GM19023 (cell line): Measurements from ENCODE around the gene GLRX5.
A peak's percentile ranks its signal among the peaks of the same experiment; 100 is the strongest.

Source experiments
- ATAC-seq: cut with Tn5 transposase; IDR thresholded peaks from one replicate; pipeline ENCODE4 v1.9.1; 2021; ENCODE audit warnings: mild to moderate bottlenecking, moderate library complexity; ENCODE audit not compliant: unreplicated experiment

The GLRX5 gene

DNA sequence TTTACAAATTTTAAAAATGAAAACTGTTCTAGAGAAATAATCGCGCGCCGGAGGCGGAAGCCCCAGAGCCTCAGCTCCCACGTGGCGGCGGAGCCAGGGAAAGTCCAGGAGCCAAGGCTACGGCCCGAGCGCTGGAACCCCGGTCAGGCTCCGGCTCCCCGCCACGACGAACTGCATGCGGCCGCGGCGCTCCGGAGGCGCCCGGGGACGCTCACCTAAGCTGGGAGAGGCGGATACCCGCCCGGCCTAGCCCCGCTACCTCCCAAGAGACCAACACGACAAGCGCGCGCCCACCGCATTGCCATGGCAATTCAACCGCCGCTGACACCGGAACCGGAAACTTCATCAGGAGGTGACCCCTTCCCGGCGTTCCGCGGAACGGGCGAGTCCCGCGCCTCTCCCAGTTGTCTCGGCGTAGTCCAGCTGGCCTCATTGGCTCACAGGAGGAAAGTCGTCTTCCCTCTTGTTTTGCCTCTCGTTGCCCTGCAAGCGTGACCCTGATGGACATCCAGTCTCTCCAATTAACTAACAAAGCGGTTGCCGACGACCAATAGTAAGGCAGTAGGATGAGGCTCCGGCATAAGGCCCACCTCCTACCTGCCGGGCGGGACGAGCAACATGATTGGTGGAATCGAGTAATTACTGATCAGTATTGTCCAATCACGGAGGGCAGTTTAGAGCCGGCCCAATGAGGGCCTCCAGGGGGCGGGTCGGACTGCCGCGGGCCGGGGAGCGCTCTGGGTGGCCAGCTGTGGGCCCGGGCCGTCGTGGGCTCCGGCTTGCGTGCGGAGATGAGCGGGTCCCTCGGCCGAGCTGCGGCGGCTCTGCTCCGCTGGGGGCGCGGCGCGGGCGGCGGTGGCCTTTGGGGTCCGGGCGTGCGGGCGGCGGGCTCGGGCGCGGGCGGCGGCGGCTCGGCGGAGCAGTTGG lies at the start of gene GLRX5:
Gene GLRX5, plus strand, starts transcription at position 752 of the 927 bp plus-strand sequence. Its CDS starts 40 bp downstream, at position 792.
- ATAC-seq: peak; percentile 95

GRCh38 chr14:95485222-95485819 lies 49.5 kb upstream of the GLRX5 start:
- no peak for ATAC-seq

- ATAC-seq: no peak
Observed at GRCh38 chr14:95486875-95487668, 47.8 kb upstream of the GLRX5 start.

DNA sequence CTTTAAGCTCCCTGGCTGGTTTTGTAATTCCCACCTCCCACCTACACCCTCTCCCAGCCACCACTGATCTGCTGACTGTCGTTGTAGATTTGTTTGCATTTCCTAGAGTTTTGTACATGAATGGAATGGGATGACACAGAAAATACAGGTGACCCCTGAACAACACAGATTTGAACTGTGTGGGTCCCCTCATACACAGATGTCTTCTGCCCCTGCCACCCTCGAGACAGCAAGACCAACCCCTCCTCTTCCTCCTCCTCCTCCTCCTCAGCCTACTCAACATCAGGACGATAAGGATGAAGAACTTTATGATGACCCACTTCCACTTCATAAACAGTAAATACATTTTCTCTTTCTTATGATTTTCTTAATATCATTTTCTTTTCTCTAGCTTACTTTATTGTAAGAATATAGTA lies 47.2 kb upstream of the GLRX5 start:
- ATAC-seq: no peak

GRCh38 chr14:95488376-95489213 lies 46.3 kb upstream of the GLRX5 start:
- no peak for ATAC-seq

GRCh38 chr14:95489214-95490137 lies 45.4 kb upstream of the GLRX5 start:
- ATAC-seq: no peak

DNA sequence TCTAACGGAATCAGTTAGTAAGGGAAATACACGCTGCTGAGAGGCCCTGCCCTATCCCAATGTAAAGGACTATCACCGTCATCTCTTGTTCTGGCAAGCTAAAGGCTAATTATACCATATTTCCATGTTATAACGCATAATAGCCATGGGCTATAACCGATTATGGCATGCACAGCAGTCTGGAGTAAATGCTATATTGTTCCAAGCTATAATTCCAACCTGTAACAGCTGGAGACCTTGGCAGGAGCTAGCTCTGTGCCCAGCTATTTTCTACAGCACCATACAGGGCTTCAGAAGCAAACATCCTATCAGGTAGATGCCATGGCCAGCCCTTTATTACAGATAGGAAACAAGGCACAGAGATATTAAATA lies 44.7 kb upstream of the GLRX5 start:
- no peak for ATAC-seq

DNA sequence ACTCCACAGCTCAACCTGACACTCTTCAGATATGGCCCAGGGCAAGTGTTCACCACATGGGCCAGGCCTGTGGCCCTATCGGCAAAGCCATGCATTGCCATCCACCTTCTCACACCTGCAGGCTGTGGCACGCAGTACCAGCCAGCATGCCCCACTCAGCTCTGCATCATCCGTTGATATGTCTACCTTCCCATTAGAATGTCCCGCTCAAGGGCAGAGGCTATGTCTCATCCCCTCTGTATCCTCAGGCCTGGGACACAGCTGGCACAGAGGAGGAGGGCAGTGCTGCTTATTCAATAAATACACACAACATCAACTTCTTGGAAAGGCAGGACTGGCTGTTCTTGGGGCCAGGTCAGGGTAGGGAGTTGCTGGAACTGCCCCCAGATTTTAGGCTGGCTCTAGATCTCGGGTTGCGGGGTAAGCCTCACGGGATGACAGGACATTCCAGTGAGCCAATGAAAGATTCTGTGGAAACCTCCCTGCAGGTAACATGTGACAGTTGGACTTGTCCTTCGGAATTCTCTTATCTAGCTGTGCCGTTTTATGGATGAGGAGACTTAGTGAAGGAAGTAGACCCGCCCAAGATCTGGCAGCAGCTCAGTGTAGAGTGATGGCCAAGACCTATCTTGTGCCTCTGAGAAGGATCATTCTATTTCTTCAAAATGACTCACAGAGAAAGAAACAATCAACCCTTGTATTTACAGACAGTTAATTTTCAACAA lies 44.0 kb upstream of the GLRX5 start:
- no peak for ATAC-seq

- no peak for ATAC-seq
Observed at GRCh38 chr14:95491936-95492608, 42.8 kb upstream of the GLRX5 start.

DNA sequence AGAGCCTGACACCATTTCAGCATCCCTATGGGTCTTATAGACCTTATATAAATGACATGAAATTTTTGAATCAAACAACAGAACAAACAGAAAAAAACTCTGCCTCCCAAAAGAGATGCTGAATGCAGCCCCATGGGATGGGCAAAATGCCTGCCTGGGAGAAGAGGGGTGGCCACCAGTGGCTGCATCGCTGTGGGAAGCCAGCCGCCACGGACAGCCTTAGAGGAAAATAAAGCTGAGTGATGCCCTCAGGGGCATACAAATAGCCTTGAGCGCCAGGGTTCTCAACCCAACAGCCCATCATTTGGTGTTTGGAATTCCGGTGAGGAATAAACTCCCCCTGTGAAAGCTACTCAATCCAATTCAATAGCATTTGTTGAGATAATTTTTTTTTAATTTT lies 41.3 kb upstream of the GLRX5 start:
- no peak for ATAC-seq

DNA sequence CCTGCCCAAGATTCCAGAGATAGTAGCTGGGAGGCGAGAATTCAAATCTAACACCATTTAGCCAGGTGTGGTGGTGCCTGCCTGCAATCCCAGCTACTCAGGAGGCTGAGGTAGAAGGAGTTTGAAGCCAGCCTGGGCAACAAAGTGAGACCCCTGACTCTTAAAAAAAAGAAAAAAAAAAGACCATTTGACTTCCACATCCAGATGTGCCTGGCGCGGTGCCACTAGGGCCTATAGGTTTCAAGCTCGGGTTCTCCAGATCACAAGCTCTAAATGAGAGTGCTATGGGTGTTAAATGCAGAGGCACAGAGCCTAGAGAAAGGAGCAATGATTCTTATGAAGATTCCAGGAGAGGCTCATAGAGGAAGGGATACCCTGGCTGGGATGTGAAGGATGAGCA lies 40.9 kb upstream of the GLRX5 start:
- ATAC-seq: no peak

- ATAC-seq: no peak
Observed at GRCh38 chr14:95494456-95494855, 40.4 kb upstream of the GLRX5 start.

DNA sequence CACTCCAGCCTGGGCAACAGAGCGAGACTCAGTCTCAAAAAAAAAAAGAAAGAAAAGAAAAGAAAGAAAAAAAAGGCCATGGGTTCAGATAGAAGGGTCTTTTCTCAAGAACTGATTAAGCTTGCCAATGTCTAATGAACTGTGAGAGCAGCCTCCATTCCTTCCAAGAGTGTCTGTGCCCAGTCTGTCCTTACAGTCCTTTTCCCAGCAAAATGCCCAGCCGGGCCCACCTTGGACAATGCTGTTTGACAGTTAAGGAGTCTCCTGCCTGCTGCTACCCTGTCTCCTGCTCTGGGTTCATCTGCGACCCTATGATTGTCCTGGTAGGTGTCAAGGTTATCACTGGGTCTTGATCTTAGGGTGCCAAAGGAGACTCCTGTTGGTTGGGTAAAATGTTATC lies 39.8 kb upstream of the GLRX5 start:
- ATAC-seq: peak; percentile 21

DNA sequence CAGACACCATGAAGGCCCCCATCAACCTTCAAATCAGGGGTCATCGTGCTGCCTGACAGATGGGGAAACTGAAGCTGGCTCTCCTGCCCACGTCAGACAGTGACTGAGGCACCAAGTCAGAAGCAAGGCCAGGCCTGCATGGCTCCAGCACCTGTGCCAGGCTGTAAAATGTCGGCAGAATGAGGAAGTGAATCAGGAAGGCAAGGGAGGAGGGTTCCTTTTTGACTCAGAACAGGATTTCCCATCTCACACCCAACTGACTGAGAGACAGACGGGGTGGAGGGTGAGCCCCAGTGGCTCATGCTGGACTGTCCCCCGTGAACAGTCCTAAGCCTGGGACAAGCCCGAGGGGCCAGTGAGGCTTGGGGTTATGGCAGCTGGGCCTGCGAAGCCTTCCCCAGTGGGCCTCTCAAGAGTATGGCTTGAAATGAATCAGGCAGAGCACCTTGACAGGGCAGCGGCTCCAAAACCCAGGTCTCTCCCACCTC lies 39.3 kb upstream of the GLRX5 start:
- ATAC-seq: peak; percentile 85

- no peak for ATAC-seq
Observed at GRCh38 chr14:95496111-95496681, 38.7 kb upstream of the GLRX5 start.

DNA sequence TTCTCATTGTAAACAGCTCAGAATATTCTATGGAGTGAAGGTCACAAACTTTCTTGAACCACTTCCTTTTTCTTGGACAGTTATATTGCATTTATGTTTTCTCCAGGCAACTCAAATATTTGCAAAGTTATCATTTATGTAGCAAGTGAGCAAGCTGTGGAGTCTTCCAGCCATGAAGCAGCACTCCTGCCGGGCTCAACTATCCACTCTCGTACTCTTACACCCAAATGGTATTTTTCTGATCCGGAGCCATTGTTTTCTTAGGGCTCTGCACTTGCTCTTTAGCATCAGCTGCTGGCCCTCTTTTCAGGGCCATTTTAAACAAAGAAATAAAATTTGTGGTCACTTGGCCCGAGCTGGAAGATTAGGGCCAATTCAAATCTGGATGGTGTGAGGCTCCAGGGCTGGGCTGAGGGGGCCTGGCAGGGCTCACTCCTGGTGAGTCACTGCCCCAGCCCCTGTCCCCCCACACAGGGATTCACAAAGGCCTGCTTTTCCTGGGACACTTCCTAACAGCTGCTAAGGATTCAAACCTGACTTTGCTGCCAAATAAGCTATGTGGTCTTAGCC lies 38.1 kb upstream of the GLRX5 start:
- ATAC-seq: no peak

DNA sequence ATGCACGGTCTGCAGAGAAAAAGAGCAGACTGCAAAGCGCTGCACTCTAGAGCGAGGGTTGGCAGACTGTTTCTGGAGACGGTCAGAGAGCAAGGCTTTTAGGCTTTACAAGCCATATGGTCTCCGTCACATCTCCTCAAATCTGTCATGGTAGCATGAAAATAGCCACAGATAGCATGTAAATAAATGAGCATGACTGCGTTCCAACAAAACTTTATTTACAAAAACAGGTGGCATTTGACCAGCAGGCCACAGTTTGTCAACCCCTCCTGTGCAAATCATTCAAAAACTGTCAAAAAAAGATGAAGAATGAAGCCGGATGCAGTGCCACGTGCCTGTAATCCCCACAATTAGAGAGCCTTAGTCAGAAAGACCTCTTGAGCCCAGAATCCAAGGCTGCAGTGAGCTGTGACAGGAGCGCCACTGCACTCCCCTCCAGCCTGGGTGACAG lies 37.3 kb upstream of the GLRX5 start:
- ATAC-seq: no peak
